GM10248 (cell line): ENCODE results near the gene ANKRD39.

ENCODE experiments used
- CTCF ChIA-PET: fragments of 300-600 bp; sonication (Branson Sonifier 250); formaldehyde crosslinking; extraction: SDS; loops from one replicate; lab custom pipeline; 2021; ENCODE audit warnings: antibody characterized with exemption; lab: Yijun Ruan, JAX
- POLR2A ChIA-PET: fragments of 350-650 bp; sonication (Branson Sonifier 250); formaldehyde crosslinking; extraction: SDS; loops from one replicate; lab custom pipeline; 2020; ENCODE audit warnings: antibody characterized with exemption; lab: Yijun Ruan, JAX
- DNase-seq: peaks from one replicate; pipeline ENCODE4 v3.0.0; 2012; ENCODE audit errors: extremely low spot score
- CTCF ChIP-seq: IDR thresholded peaks from 2 replicates; pipeline ENCODE4 v1.5.1; 2012; ENCODE audit warnings: mild to moderate bottlenecking, low read depth; ENCODE audit errors: extremely low read depth, missing control alignments, control extremely low read depth

The ANKRD39 gene

GRCh38 chr2:96832754-96833507 lies 24.9 kb downstream of the ANKRD39 start:
- no peak for DNase-seq
- ChIA-PET CTCF (interaction anchor here (0.9 to 3.0 kb wide), 5 partner anchors 12 to 69 kb away, joined by 3 to 6 read pairs (median 3); partner anchors contain the start of gene ANKRD39), POLR2A (interaction anchor here (0.5 kb wide), 1 partner anchor 31 kb away, joined by 3 read pairs; no protein-coding TSS in a partner anchor)

GRCh38 chr2:96832408-96832753 lies 25.4 kb downstream of the ANKRD39 start:
- ChIA-PET CTCF (interaction anchor here (1.2 to 3.0 kb wide), 4 partner anchors 13 to 68 kb away, joined by 3 to 6 read pairs (median 4); partner anchors contain the start of gene ANKRD39), POLR2A (no interaction called here)
- DNase-seq, result no peak
- no peak for TF ChIP-seq CTCF

More at GRCh38 chr2:96832754-96833507, 24.9 kb downstream of the ANKRD39 start:
- no peak for TF ChIP-seq CTCF

- no peak for DNase-seq
- ChIA-PET POLR2A (no interaction called here), CTCF (interaction anchor here (1.2 to 3.0 kb wide), 3 partner anchors 13 to 67 kb away, joined by 3 to 6 read pairs (median 3); no protein-coding TSS in a partner anchor)
- TF ChIP-seq CTCF, result no peak
Observed at GRCh38 chr2:96831679-96832078, 26.1 kb downstream of the ANKRD39 start.

- TF ChIP-seq CTCF, result no peak
- DNase-seq, result no peak
- ChIA-PET CTCF (no interaction called here), POLR2A (no interaction called here)
Observed at GRCh38 chr2:96830044-96830562, 27.7 kb downstream of the ANKRD39 start.

GRCh38 chr2:96828874-96829273 lies 28.9 kb downstream of the ANKRD39 start:
- no peak for TF ChIP-seq CTCF
- ChIA-PET POLR2A (no interaction called here), CTCF (interaction anchor here (0.6 to 1.0 kb wide), 2 partner anchors 13 to 283 kb away, joined by 3 to 4 read pairs; partner anchors contain the start of gene CNNM3)
- DNase-seq, result no peak

GRCh38 chr2:96828436-96828835 lies 29.4 kb downstream of the ANKRD39 start:
- TF ChIP-seq CTCF, result no peak
- CTCF ChIA-PET, result interaction anchor here (0.6 to 1.0 kb wide), 2 partner anchors 12 to 283 kb away, joined by 3 to 4 read pairs; partner anchors contain the start of gene CNNM3
- POLR2A ChIA-PET, result no interaction called here
- DNase-seq, result no peak
